GM18502 (cell line): Measurements from ENCODE around the gene TFEB.
"Not testable (repeated sequence)": the region's sequence is repeated elsewhere in the genome, so short reads cannot be mapped to it uniquely, and the experiment has no call there.

Source experiments
- ATAC-seq: cut with Tn5 transposase; IDR thresholded peaks from one replicate; pipeline ENCODE4 v1.9.1; 2021; ENCODE audit warnings: mild to moderate bottlenecking; ENCODE audit not compliant: unreplicated experiment, poor library complexity

The TFEB gene

GRCh38 chr6:41766043-41766664 lies 30.7 kb upstream of the TFEB start:
- ATAC-seq = not testable (repeated sequence)

DNA sequence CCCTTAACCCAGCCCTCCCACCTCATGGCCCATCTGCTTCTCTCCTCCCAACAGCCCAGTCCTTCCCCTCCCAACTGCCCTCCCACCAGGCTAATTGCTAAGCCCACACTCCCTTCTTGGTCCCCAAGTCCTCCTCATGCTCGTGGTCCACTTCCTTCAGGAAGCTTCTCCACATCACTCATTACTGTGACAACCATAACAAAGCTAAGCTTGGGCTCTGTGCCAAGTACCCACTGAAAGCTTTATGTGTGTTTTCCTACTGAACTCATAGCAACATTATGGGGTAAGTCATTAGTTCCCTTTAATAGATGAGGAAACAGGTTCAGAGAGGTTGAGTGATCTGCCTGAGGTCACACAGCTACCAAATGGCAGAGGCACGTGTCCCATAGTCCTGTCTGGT lies 28.1 kb upstream of the TFEB start:
- ATAC-seq = no peak

DNA sequence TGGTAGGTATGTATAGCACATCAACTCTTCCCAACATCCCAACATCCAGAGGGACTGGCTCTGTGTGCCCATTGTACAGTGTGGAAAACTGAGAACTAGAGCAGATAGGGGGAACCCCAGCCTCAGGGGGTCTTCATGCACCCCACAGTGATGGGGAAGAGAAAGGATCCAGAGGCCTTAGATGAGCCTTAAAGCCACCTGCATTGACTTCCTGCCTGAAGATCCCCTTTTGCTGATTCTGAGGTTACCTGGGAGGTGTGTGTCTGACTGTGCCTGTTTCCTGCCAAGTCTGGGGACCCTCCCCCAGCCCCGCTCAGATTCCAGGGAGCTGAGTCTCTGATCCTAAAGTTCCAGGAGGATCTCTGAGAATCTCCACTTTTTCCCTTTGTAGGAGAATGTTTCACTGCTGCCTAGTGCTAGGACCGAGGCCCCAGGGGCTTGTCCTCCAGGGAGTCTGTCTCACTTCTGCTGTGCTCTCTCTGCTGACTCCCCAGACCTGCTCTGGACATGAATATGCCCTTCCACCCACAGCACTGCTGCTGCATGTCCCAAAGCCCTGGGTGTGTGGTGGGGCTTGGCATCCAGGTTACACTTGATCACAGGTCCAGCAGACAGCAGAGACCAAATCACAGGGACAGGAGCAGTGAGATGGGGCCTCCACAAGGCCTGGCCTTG lies 24.6 kb upstream of the TFEB start:
- no peak for ATAC-seq

DNA sequence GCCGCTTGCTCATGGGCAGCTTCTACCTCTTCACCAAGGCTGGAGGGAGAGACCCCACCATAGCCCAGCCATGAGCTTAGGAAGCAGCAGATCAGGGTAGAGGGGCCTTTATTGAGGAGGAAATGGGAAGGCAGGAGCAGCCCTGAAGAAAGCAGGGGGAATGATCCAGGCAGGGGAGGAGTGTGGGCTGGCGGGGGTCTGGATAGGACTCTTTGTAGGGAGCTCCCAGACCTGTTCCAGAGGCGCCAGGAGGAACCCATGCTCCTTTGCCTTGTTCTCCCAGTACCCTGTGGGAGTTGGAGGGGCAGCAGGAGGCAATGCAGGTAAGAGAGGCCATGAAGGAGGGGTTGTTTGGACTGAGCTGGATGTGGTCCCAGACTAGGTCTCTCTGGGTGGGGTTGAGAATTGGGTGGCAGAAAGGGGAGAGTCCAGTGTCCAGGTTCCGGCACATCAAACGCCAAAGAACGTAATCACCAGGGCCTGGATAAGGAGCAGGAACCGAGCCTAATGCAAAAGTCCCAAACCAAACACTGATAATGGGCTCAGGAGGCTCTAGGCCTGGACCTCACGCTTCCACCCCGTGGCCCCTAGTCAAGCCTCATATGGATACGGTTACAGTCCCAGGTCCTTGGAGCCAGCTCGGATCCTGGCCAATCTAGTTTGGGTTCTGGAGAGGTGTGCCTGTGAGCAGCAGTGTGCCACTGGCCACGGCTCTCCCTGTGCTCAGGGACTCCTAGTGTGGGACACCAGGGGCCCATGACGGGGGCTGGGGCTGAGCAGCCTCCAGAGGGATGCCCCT lies 23.9 kb upstream of the TFEB start:
- no peak for ATAC-seq

DNA sequence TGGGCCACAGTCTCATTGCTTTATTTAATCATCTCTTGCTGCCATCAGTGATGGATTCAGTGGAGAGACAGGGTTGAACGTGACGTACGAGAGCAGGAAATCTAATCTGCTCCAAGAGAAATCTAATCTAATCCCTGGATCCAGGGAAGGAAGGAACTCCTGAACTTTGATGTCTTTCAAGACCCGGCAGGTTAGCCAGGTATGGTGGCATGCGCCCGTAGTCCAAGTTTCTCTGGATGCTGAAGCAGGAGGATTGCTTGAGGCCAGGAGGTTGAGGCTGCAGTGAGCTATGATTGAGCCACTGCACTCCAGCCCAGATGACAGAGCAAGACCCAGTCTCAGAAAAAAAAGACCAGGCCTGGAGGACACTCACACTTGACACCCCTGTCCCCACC lies 23.2 kb upstream of the TFEB start:
- ATAC-seq = no peak

DNA sequence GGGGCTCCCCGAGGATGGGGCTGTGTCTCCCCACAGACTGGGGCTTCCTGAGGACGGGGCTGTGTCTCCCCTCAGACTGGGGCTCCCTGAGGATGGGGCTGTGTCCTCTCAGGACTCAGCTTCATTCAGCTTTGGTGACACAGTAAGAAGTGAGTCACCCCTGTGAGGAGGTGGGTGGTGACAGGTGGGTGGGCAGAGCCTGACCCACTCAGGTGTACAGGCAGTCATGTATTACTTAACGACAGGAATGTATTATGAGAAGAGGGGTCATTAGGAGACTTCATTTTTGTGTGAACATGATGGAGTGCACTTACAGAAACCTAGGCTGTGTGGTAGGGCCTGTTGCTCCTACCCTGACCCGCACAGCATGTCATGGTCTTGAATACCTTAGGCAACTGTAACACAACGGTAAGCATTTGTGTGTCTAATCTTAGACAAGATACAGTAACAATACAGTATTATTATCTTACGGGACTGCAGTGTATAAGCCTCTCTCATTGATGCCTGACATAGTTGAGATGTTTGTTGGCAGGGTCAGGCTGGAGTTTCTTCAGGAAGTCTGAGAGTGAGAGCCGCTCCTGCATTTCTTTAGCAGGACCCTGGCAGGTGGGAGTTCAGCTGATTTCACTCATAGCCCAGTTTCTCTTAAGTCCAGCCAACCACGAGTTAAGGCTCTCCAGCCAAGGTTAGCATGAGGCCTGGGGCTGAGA lies 22.7 kb upstream of the TFEB start:
- no peak for ATAC-seq

DNA sequence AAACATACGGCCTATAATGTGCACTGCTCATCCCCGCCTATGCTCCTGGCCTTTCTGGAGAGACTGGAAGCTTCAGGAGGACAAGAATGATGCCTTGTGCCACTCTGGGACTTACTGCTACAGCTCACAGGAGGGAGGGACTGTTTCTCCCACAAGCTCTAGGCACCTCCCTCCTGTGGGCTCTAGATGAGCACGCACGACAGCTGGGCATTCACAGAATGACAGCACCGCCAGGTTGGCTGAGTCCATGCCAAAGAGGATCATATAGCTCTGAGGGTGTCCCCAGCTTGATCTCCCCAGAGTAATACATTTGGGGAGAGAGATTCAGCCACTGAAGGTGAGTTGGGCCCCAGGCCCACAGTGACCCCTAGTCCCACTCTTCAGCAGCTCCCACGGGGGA lies 21.9 kb upstream of the TFEB start:
- no peak for ATAC-seq

- ATAC-seq = no peak
These were observed 20.9 kb upstream of the TFEB start for GRCh38 chr6:41756354-41756753.

- ATAC-seq = no peak
These were observed 20.5 kb upstream of the TFEB start for GRCh38 chr6:41755895-41756294.

DNA sequence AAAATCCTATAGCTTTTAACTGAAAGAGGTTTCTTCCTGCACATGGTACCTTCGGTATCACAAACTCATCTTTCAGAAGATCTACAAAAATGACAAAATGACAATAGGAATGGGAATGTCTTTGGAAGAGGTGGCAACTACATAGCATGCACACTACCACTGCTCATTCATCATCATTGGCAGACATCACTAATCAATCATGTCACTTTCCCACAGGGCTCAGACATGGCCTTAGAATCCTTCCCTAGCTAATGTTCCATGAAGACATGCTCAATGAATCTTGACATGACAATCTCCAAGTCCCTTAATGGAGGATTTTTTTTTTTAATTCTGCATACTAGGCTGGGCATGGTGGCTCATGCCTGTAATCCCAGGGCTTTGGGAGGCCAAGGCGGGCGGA lies 15.0 kb upstream of the TFEB start:
- ATAC-seq = no peak

GRCh38 chr6:41748542-41748941 lies 13.1 kb upstream of the TFEB start:
- ATAC-seq = no peak

DNA sequence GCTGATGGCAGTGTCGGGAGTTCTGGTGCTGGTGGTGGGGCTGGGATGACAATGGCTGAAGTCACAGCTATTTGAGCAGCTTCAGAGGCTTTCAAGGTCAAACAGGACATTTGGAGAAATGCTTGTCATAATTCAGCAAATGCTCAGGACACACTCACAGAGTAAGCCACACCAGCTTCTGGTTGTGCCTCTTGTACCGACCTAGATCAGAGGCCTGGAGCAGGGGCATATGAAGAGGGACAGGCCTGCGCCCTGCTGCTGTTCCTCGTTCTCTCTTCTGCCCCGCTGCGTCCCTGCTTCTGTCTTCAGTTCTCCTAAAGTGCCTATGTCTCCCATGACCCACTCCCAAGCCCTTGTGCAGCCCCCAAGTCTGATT lies 12.7 kb upstream of the TFEB start:
- ATAC-seq = no peak

DNA sequence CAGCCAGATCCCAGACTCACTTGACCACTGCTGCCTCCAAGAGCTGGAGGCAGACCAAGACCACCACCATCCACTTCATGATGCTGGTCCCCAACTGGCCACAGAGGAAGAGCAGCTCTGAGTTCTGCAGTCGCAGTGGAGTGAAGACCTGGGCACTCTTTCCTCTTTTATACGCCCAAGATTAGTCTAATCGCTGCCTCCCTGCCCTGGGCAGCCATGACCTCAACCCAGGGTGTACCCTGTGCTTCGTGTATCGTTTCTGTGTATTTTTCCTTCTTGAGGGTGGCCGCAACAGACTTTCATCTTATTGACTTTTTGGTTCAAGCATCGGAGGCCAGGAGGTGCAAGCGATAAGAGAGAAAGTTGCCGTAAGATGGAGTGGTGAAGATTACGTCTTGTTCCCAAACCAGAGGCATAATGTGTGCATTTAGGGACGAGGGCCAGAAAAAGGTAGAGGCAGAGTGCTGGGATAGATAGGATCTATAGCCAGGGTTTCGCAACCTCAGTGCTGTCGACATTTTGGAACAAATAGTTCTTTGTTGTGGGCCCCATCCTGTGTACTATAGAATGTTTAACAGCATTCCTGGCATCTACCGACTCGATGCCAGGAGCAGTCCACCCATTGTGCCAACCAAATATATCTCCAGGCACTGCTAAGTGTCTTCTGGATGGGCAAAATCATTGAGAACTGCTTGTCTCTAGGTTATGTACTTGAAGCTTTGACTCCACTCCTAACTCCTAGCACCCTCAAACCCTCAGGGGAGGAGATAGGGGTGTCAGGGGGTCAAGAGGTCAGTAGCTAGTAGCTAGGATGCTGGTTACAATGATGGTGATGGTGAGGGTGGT lies 12.1 kb upstream of the TFEB start, which contains the start of gene PGC:
PGC (minus strand) TSS at position 142 of the 846 bp plus-strand sequence; CDS start at position 79, 63 bp downstream.
- ATAC-seq = no peak

GRCh38 chr6:41746107-41746506 lies 10.7 kb upstream of the TFEB start:
- no peak for ATAC-seq

DNA sequence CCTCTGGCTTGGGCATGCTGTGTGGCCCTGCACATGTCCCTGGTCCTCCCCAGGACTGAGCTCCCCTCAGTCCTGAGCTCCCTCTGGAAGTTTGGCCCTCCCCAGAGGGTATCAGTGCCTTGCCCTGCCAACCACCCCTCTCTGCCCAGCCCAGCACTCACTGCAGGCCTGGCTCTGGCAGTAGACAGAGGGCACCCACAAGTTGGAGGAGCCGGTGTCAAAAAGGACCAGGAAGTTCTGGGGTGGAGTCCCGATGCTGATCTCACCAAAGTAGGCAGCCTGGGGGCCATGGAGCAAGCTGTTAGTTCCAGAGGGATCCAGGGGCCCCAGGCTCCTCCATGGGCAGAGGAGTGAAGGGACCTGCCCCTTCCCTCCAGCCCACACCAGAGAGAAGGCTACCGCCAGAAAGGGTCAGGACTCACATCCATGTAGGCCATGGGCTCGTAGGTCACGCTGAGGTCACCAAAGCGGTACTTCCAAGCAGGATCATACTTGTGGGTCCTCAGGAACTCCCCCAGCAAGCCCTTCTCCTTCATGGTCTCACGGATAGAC lies 8.9 kb upstream of the TFEB start:
- no peak for ATAC-seq

- ATAC-seq = no peak
These were observed 8.2 kb upstream of the TFEB start for GRCh38 chr6:41743406-41744235.

GRCh38 chr6:41741625-41742490 lies 6.5 kb upstream of the TFEB start:
- no peak for ATAC-seq
